ENCODE data around the gene IFNAR1. TPM values are rescaled to one million over a fixed set of nuclear protein-coding genes. Genes with fewer than 3 reads are reported as not detected.
"Not testable (repeated sequence)": the region's sequence is repeated elsewhere in the genome, so short reads cannot be mapped to it uniquely, and the experiment has no call there.

The IFNAR1 gene
- total RNA-seq, 1 donor from 2014 or later: 30.5 TPM

DNA sequence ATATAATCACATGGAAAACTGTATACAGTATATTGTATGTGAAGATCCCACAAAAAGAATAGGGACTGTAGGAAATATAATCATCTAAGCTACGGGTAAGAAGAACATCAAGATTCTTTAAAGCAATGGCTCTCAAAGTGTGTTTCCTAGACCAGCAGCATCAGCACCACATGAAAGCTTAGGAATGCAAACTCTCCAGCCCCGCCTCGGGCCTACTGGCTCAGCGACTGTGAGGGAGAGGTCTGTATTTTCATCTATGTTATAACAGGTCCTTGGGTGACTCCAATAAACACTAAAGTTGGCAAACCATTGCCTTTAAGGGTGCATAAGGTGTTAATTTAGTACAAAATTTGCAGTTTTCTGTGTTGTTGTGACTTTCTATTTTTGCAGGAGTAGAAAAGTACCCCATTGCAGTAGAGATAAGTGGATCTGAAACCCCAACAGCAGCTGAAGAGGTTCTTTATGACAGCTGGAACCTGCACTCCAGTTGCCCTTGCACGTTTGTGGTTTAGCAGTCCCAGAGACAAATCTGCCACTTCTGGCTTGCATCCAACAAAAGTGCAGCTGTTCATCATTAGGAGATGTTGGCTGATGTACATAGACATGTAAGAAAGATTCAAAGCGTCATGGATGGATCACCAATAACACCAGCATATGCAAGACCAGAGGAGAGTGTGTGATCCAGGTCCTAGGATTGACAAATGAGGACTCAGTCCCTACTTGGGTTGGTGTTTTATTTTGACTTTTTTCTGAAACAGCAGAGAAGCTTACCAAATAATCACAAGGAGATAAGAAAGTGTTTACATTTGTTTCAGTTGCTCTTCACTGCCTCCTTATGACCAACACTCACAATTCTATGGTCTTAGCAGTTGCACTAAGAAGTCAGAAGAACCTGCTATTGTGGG, 15.9 kb upstream of the IFNAR1 start:
- DNase-seq: peak; percentile 98

DNA sequence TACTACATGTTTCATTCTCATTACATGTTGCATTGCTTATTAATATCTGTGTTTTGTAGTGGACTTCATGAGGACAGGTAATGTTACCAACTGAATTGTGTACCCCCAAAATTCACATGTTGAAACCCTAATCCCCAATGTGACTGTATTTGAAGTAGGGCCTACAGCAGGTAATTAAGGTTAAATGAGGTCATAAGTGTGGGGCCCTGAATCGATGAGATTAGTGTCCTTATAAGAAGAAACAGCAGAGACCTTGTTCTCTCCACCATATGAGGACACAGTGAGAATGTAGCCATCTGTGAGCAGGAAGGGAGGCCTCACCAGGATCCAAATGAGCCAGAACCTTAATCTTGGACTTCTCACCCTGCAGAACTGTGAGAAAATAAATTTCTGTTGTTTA, 15.0 kb upstream of the IFNAR1 start:
- no peak for DNase-seq

DNA sequence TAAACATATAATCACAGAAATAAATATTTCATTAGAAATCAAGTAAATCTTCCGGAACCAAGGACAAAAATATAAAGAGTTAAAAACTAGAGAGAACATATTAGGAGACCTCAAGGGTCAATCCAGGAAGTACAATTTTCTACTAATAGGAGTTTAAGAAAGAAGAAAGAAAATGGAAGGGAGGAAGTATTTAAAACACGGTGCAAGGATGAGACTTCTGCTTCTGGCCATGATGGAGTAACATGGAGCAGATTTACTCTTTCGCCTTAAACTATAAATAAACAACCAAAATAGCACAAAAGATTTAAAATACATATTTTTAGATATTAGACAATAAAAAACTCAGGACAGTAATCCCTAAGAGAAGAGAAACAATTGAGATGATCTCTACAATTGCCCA, 12.6 kb upstream of the IFNAR1 start:
- no peak for DNase-seq

- DNase-seq: no peak
Observed at GRCh38 chr21:33313183-33313582, 11.6 kb upstream of the IFNAR1 start.

- no peak for DNase-seq
Observed at GRCh38 chr21:33313611-33314010, 11.2 kb upstream of the IFNAR1 start.

DNA sequence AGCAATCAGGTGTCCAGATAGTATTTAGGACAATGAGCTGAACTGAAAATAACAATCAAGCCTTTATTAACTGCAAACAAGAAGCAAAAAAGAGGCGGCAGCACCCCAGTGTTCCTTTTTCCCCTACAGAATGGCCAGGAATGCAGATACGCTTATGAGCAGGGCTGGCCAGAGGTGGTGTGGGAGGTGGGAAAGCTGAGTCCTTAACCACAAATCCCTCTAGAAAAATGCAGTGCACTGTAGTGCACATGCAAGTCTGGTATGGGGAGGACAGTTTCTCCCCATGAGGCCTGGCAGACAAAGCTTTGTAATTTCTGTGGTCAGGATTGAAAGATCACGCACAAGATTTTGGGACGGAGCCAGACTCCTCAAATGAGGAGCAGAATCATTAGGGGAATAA, 10.7 kb upstream of the IFNAR1 start:
- no peak for DNase-seq

DNA sequence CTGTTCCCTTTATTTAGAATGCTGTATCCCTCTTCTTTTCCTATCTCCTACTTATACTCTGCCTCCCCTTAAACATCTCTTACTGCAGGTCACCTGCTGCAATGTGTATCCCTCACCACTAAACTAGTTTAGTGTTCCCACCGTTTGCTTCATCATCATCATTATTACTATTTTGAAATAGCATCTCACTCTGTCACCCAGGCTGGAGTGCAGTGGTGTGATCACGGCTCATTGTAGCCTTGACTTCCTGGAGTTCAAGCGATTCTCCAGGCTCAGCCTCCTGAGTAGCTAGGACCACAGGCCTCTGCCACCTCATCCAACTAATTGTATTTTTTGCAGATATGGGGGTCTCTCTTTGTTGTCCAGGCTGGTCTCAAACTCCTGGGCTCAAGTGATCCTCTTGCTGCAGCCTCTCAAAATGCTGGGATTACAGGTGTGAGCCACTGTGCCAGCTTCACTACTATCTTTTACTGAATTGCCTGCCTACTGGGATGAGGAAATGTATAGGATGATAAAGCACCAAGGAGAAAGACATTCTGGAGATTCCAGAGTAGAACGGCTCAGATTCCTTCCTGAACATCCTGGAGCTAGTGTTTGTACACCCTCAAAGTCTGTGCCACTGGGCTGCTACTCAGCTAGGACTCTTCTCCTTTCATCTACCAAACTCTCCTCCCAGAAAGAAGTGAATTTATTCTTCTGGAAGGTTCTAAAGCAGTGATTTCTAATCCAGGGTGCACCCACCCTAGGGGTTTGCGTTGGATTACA, 8.6 kb upstream of the IFNAR1 start:
- DNase-seq: no peak

DNA sequence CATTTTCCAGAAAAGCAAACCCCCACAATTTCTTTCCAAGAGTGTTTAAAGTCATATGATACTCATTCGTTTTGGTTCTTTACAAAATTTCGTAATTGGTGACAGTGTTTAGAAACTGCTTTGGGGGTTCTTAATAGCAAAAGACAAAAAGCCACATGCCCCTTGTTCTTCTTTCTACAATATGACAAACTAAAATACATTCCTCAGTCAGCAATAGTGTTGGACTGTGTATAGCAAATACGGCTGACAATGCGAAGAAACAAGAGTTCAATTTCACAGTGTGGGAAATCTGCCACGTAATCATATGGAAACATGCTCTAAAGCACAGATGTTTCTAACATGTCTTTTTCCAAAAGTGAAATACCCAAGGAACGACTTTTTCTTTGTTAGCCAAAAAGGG, 7.6 kb upstream of the IFNAR1 start:
- DNase-seq: peak; percentile 86

DNA sequence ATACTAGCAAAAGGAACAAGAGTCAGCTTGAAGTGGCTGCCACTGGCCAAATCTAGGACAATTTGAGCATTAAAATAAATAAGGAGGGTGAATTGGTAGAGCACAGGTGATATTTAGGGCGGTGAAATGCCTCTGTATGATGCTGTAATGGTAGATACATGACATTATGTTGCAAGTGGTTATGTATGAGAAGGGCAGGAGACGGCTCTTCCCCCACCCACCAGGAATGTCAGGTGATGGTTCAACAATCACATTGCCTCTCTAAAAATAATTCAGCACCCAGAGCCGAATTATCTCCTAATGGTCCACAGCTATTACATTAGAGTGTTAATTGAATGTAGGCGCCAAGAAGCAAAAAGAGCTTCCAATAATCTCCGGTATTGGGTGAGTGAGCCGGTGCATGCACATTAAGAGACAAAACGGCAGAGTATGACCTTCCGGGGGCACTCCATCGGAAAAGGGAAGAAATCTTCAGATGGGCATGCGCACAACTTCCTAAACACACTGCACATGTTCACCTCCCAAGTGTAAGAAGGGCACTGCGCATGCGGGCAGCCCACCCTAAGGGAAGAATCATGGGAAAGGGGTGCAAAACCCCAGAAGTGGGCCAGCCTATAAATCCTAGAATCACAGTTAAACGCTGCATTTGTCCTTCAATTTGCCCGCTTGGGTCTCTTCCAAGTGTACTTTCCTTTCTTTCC, 6.8 kb upstream of the IFNAR1 start:
- no peak for DNase-seq

GRCh38 chr21:33321005-33321404, 3.8 kb upstream of the IFNAR1 start:
- not testable (repeated sequence) for DNase-seq

DNA sequence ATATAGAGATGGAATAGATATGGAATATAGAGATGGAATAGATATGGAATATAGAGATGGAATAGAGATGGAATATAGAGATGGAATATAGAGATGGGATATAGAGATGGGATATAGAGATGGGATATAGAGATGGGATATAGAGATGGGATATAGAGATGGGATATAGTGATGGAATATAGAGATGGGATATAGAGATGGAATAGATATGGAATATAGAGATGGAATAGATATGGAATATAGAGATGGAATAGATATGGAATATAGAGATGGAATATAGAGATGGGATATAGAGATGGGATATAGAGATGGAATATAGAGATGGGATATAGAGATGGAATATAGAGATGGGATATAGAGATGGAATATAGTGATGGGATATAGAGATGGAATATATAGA, 1.2 kb upstream of the IFNAR1 start:
- not testable (repeated sequence) for DNase-seq

DNA sequence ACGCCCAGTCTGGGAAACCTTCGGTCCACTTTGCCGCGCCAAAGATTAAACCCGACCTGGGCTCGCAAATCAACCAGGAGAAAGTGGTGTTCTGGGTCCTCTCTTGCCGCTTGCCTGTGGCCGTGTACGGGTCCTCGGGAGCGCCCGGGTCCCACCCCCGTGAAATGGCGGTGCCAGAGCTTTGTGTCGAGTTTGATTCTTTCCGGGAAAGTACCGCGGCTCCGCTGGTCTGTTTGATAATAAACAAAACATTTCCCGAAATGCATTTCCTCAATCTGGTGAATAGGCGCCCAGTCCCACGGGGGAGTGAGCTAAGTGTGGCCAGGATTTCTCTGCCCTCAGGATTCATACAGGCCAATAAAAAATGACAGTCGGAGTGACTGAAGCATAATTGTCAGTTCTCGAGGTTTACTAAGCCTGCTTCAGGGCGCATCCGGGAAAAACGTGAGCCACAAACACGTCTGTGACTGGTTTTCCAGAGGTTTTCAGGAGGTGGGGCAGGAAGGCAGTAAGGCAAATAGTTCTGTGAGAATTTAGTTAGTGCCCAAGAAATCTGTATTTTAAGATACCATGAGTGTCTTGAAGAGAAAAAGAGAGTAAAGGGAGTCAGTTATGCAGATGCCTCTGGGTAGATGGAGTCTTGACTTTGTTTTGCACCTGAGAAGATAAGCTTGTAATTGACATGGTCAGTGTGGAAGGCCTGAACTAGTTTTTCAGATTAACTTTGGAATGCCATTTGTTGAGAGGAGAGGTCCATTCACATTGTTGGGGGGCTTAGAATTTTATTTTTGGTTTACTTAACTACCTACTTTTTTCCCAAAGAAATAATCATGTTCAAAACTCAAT, 675 bp downstream of the IFNAR1 start:
- DNase-seq: peak; percentile 79

- DNase-seq: no peak
Observed at GRCh38 chr21:33327326-33327725, 2.6 kb downstream of the IFNAR1 start.

DNA sequence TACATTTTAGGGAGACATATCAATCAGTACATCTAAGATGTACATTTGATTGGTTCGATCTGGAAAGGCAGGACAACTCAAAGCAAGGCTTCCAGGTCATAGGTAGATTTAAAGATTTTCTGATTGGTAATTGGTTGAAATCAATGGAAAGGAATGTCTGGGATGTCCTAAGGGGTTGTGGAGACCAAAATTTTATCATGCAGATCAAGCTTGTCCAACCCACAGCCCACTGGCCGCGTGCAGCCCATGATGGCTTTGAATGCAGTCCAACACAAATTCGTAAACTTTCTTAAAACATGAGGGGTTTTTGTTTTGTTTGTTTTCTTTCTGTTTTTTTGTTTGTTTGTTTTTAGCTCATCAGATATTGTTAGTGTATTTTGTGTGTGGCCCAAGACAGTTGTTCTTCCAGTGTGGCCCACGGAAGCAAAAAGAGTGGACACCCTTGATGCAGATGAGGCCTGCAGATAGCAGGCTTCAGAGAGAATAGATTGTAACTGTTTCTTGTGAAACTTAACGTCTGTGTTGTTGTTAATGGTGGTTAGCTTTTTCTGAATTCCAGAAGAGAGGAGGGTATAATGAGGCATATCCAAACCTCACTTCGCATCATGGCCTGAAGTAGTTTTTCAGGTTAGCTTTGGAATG, 3.1 kb downstream of the IFNAR1 start:
- no peak for DNase-seq

- no peak for DNase-seq
Observed at GRCh38 chr21:33330726-33331125, 6.0 kb downstream of the IFNAR1 start.

GRCh38 chr21:33332143-33332542, 7.4 kb downstream of the IFNAR1 start:
- no peak for DNase-seq

DNA sequence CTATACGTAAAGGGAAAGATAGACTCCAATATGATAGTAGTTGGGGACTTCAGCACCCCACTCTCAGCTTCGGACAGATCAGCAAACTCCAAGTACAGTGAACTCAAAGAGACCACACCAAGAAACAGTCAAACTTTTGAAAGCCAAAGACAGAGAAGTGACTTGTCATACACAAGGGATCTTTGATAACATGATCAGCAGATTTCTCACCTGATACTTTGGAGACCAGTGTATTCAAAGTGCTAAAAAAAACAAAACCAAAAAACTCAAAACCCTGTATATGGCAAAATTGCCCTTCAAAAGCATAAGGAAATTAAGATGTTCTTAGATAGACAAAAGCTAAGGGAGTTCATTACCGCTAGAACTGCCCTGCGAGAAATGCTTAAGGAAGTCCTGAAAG, 9.4 kb downstream of the IFNAR1 start:
- DNase-seq: no peak

- DNase-seq: no peak
Observed at GRCh38 chr21:33334824-33335223, 10.1 kb downstream of the IFNAR1 start.

DNA sequence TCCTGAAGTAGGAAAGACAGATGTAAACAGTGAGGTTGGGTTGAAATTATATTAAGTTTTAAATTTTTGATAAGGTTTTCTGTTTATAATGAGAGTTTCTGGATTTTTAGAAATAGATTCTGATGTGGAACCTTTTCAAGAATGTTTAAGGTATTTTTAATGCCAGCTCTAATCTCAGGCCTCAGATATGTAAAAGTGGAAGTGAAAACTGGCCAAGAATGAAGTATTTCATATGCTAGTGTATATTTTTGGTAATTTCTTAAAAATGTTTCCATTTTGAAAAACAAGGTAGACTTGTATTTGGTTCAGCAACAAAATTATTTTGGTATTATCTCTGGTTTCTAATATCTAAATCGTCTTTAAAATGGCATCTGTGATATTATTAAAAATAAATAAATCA, 14.4 kb downstream of the IFNAR1 start:
- no peak for DNase-seq

- no peak for DNase-seq
Observed at GRCh38 chr21:33339918-33340317, 15.1 kb downstream of the IFNAR1 start.

- no peak for DNase-seq
Observed at GRCh38 chr21:33345751-33346238, 21.0 kb downstream of the IFNAR1 start.

Data from tongue (tissue), 2 donors.